A673 (cell line): ENCODE results near the gene DEPDC1.

Source experiments
- EZH2 ChIP-seq: fragments of 200-600 bp; sonication (generic); IDR thresholded peaks from 2 replicates; pipeline ENCODE4 v1.6.1; 2017; ENCODE audit warnings: borderline replicate concordance, low read depth, mild to moderate bottlenecking, mixed read lengths, antibody characterized with exemption, low read length; ENCODE audit not compliant: poor library complexity, severe bottlenecking
- TF ChIP-seq, protein P1 (sequence below): fragments of 300-800, 200-600 bp; sonication (generic); conservative IDR thresholded peaks from 2 replicates; pipeline ENCODE4 v1.5.1; 2017; ENCODE audit warnings: low read depth, mild to moderate bottlenecking, antibody characterized with exemption, low read length, moderate library complexity, mixed read lengths

DNA sequence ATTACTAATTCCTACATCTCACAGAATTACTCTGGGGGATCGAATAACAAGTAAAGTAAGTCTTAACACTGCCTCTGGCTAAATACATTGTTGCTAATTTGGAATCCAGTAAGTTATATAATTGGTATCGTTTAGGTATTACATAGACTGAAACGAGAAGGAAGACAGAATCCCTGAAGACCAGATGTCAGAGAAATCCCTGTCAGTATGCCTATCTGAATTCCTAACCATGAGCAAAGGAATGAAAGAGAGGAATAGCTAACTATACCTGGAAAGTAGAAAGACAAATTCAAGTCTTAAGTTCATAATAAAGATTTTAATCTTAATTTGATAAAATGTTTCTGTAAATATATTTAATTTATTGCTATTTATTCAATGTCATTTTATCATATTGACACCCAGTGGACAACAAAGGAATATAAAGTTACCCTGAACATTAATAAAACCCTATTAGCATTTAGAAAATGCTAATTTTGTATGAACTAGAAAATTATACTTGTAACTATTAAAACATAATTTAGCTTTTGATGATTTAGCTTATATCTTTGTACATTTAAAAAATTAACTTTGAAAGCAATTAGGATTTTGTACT is 11.4 kb downstream of the DEPDC1 start:
- TF ChIP-seq, protein P1, sequence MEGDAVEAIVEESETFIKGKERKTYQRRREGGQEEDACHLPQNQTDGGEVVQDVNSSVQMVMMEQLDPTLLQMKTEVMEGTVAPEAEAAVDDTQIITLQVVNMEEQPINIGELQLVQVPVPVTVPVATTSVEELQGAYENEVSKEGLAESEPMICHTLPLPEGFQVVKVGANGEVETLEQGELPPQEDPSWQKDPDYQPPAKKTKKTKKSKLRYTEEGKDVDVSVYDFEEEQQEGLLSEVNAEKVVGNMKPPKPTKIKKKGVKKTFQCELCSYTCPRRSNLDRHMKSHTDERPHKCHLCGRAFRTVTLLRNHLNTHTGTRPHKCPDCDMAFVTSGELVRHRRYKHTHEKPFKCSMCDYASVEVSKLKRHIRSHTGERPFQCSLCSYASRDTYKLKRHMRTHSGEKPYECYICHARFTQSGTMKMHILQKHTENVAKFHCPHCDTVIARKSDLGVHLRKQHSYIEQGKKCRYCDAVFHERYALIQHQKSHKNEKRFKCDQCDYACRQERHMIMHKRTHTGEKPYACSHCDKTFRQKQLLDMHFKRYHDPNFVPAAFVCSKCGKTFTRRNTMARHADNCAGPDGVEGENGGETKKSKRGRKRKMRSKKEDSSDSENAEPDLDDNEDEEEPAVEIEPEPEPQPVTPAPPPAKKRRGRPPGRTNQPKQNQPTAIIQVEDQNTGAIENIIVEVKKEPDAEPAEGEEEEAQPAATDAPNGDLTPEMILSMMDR, result no peak; the same call in 1 of the 2 replicates
- TF ChIP-seq EZH2, result no peak
